ENCODE measurements around the gene ULK4. TPM values are rescaled to one million over a fixed set of nuclear protein-coding genes. Genes with fewer than 3 reads are reported as not detected.

ULK4 gene
- total RNA-seq, 2 donors from 2014 or later: 11.1 to 17.9 TPM

- Histone ChIP-seq H3K27ac (ENCODE audit: low read depth, low read length) (no peak overlapping the region), H3K27me3 (ENCODE audit: control insufficient read depth, insufficient read depth, low read length, poor library complexity, severe bottlenecking) (peaks cover 10% of the 10 kb centered on the region), H3K9ac (ENCODE audit: extremely low read depth, low read length, poor library complexity, severe bottlenecking) (no peak overlapping the region), H3K9me3 (ENCODE audit: control insufficient read depth, low read length) (no peaks in the 10 kb centered on the region), H3K4me1 (ENCODE audit: control insufficient read depth, insufficient read depth, low read length) (peaks cover 8% of the 10 kb centered on the region), H3K4me3 (ENCODE audit: low read length) (no peak overlapping the region), H3K36me3 (ENCODE audit: control insufficient read depth, insufficient read depth, low read length) (no peaks in the 10 kb centered on the region)
- TF ChIP-seq, protein P1, sequence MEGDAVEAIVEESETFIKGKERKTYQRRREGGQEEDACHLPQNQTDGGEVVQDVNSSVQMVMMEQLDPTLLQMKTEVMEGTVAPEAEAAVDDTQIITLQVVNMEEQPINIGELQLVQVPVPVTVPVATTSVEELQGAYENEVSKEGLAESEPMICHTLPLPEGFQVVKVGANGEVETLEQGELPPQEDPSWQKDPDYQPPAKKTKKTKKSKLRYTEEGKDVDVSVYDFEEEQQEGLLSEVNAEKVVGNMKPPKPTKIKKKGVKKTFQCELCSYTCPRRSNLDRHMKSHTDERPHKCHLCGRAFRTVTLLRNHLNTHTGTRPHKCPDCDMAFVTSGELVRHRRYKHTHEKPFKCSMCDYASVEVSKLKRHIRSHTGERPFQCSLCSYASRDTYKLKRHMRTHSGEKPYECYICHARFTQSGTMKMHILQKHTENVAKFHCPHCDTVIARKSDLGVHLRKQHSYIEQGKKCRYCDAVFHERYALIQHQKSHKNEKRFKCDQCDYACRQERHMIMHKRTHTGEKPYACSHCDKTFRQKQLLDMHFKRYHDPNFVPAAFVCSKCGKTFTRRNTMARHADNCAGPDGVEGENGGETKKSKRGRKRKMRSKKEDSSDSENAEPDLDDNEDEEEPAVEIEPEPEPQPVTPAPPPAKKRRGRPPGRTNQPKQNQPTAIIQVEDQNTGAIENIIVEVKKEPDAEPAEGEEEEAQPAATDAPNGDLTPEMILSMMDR (conservative IDR thresholded peaks at IDR 0.05): no peak
- H3K36me3 Mint-ChIP-seq (ENCODE audit: low read depth): no peaks in the 10 kb centered on the region
- WGBS, 2 experiments (ENCODE audit: insufficient coverage in 1 of 2, insufficient read length in 1 of 2): 59 to 60% methylated on average over 2 to 3 of the region's 3 CpGs
- peak; percentile 75 for DNase-seq
- peaks cover 56% of the 10 kb centered on the region for H3K4me1 Mint-ChIP-seq
- H3K4me3 Mint-ChIP-seq: no peak overlapping the region
- no peak overlapping the region for H3K27ac Mint-ChIP-seq
- H3K27me3 Mint-ChIP-seq (ENCODE audit: insufficient read depth): no peaks in the 10 kb centered on the region
- no peaks in the 10 kb centered on the region for H3K9me3 Mint-ChIP-seq
Measured at GRCh38 chr3:41323467-41324155, 638.3 kb downstream of the ULK4 start.

GRCh38 chr3:41321642-41321980, 640.3 kb downstream of the ULK4 start:
- WGBS, 2 experiments (ENCODE audit: insufficient coverage in 1 of 2, insufficient read length in 1 of 2): no CpG with 5 or more reads among the region's 5 CpGs
- Histone ChIP-seq H3K9me3 (ENCODE audit: control insufficient read depth, low read length) (no peaks in the 10 kb centered on the region), H3K36me3 (ENCODE audit: control insufficient read depth, insufficient read depth, low read length) (no peaks in the 10 kb centered on the region), H3K4me1 (ENCODE audit: control insufficient read depth, insufficient read depth, low read length) (peaks cover 11% of the 10 kb centered on the region), H3K4me3 (ENCODE audit: low read length) (no peak overlapping the region), H3K27me3 (ENCODE audit: control insufficient read depth, insufficient read depth, low read length, poor library complexity, severe bottlenecking) (peaks cover 11% of the 10 kb centered on the region), H3K27ac (ENCODE audit: low read depth, low read length) (no peak overlapping the region), H3K9ac (ENCODE audit: extremely low read depth, low read length, poor library complexity, severe bottlenecking) (no peak overlapping the region)
- TF ChIP-seq, protein P1 (conservative IDR thresholded peaks at IDR 0.05): no peak
- Mint-ChIP-seq H3K9me3 (no peaks in the 10 kb centered on the region), H3K27me3 (ENCODE audit: insufficient read depth) (no peaks in the 10 kb centered on the region), H3K27ac (peak overlapping the region; percentile 70), H3K4me1 (peaks cover 62% of the 10 kb centered on the region), H3K4me3 (no peak overlapping the region), H3K36me3 (ENCODE audit: low read depth) (no peaks in the 10 kb centered on the region)
- no peak for DNase-seq

- Mint-ChIP-seq H3K27me3 (ENCODE audit: insufficient read depth) (no peaks in the 10 kb centered on the region), H3K9me3 (no peaks in the 10 kb centered on the region), H3K4me1 (peaks cover 62% of the 10 kb centered on the region), H3K4me3 (peak overlapping the region; percentile 10), H3K36me3 (ENCODE audit: low read depth) (no peaks in the 10 kb centered on the region), H3K27ac (peak overlapping the region; percentile 70)
- Histone ChIP-seq H3K36me3 (ENCODE audit: control insufficient read depth, insufficient read depth, low read length) (no peaks in the 10 kb centered on the region), H3K4me3 (ENCODE audit: low read length) (no peak overlapping the region), H3K27ac (ENCODE audit: low read depth, low read length) (no peak overlapping the region), H3K9ac (ENCODE audit: extremely low read depth, low read length, poor library complexity, severe bottlenecking) (no peak overlapping the region), H3K9me3 (ENCODE audit: control insufficient read depth, low read length) (no peaks in the 10 kb centered on the region), H3K27me3 (ENCODE audit: control insufficient read depth, insufficient read depth, low read length, poor library complexity, severe bottlenecking) (peaks cover 11% of the 10 kb centered on the region), H3K4me1 (ENCODE audit: control insufficient read depth, insufficient read depth, low read length) (peaks cover 11% of the 10 kb centered on the region)
- peak; percentile 68 for DNase-seq
- WGBS, 2 experiments (ENCODE audit: insufficient coverage in 1 of 2, insufficient read length in 1 of 2): 17% methylated on average over 7 of the region's 8 CpGs; no CpG with 5 or more reads in 1 of the 2 experiments
- TF ChIP-seq, protein P1 (conservative IDR thresholded peaks at IDR 0.05): no peak
Measured at GRCh38 chr3:41320953-41321641, 640.8 kb downstream of the ULK4 start.

Measured in endodermal cell (in vitro differentiated cells).